PFSK-1 (cell line): ENCODE measurements around the gene MKLN1.

Experiments used
- POLR2AphosphoS5 ChIP-seq: IDR thresholded peaks from 2 replicates; pipeline ENCODE4 v1.6.1; 2012; ENCODE audit warnings: low read depth, mild to moderate bottlenecking, control low read depth, low read length, moderate library complexity
- REST ChIP-seq, 2 experiments: IDR thresholded peaks; 2 replicates each; pipeline versions ENCODE4 v1.6.1 to v1.8.0; 2011 to 2012; ENCODE audit warnings: low read depth in 2 of 2, low read length in 2 of 2, control low read depth in 1 of 2, inconsistent platforms in 1 of 2, mild to moderate bottlenecking in 1 of 2, moderate library complexity in 1 of 2; ENCODE audit not compliant: insufficient read depth in 1 of 2
- SIN3A ChIP-seq: IDR thresholded peaks from 2 replicates; pipeline ENCODE4 v1.6.1; 2012; ENCODE audit warnings: mild to moderate bottlenecking, low read length, moderate library complexity, borderline replicate concordance; ENCODE audit not compliant: insufficient read depth
- TAF1 ChIP-seq: IDR thresholded peaks from 2 replicates; pipeline ENCODE4 v1.6.1; 2012; ENCODE audit warnings: low read length, control low read depth, borderline replicate concordance; ENCODE audit not compliant: insufficient read depth

- TF ChIP-seq POLR2AphosphoS5 = no peak
- no peak for TF ChIP-seq TAF1
- TF ChIP-seq SIN3A = no peak
- TF ChIP-seq REST (IDR thresholded peaks at IDR 0.05; ENCODE audit: insufficient read depth in 1 of 2, low read depth in 2 of 2, low read length in 2 of 2) = no peak
These were observed 4.1 kb downstream of the MKLN1 start for GRCh38 chr7:131331806-131332205.
